GM18867 (cell line): ENCODE data around the gene TMEM248.
"Not testable (repeated sequence)": the region's sequence is repeated elsewhere in the genome, so short reads cannot be mapped to it uniquely, and the experiment has no call there.

Experiments used
- ATAC-seq: cut with Tn5 transposase; IDR thresholded peaks from one replicate; pipeline ENCODE4 v1.9.1; 2021; ENCODE audit warnings: mild to moderate bottlenecking, moderate library complexity; ENCODE audit not compliant: unreplicated experiment

The TMEM248 gene

DNA sequence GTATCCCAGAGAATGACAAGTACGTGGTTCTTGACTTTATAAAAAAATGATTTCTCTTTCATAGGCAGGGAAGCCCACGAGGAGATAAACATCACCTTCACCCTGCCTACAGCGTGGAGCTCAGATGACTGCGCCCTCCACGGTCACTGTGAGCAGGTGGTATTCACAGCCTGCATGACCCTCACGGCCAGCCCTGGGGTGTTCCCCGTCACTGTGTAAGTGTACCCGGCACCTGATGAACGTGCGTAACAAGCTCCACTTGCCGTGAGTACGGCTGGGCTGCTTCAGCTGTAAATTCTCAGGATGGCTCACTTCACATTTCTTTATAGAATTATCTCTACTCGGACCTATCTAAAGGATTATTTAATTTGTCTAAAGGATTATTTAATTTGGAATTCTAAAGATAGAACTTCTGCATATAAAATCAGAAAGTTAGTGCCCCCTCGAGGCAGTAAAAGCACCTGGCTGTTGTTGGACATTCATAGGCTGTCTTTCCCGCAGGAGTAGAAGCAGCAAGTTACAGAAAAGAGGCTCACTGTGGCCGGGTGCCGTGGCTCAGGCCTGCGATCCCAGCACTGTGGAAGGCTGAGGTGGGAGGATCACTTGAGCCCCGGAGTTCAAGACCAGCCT, 27.6 kb downstream of the TMEM248 start:
- ATAC-seq = no peak

GRCh38 chr7:66950311-66950710, 29.3 kb downstream of the TMEM248 start:
- no peak for ATAC-seq

DNA sequence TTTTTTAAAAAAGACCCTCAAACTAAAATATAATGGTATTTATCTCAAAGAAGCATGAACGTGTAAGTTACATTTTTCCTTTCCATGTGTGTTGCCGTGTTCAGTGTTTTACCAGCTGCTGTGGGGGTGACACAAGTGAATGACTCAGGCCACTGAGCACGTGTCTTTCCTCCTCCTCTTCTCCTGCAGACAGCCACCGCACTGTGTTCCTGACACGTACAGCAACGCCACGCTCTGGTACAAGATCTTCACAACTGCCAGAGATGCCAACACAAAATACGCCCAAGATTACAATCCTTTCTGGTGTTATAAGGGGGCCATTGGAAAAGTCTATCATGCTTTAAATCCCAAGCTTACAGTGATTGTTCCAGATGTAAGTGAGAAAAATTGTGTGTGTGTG, 29.7 kb downstream of the TMEM248 start:
- no peak for ATAC-seq

DNA sequence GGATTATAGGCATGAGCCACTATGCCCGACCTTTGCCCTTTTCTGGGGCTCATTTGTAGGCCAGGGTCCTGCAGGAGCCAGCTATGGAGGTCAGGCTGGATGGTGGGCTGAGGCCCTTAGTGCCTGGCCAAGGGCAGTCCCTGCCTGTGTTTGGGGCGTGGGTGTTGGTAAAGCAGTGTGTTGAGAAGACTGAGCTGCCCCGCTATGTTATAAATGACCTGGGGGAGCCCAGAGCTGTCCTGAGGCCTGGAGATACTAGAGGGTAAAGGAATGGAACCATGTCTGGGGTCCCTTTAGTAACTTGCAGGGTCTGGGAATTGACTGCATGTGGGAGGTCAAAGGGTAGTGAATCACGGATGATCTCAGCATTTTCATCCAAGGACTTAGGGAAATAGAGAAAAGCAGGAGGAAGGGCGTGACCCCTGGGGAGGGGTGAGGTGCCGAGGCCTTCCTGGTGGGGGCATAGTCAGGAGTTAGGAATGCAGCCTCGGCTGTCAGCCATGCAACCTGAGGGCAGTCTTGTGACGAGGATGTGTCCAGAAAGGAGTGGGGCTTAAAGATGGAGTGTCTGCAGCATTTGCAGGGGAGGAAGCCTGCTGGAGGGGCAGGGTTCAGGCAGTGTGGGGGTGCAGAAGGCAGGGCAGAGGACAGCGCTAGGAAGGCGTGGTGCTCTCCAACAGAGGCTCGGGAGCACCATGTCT, 31.5 kb downstream of the TMEM248 start:
- ATAC-seq = no peak

GRCh38 chr7:66953044-66953427, 32.0 kb downstream of the TMEM248 start:
- ATAC-seq = no peak

GRCh38 chr7:66957595-66958290, 36.7 kb downstream of the TMEM248 start:
- no peak for ATAC-seq

DNA sequence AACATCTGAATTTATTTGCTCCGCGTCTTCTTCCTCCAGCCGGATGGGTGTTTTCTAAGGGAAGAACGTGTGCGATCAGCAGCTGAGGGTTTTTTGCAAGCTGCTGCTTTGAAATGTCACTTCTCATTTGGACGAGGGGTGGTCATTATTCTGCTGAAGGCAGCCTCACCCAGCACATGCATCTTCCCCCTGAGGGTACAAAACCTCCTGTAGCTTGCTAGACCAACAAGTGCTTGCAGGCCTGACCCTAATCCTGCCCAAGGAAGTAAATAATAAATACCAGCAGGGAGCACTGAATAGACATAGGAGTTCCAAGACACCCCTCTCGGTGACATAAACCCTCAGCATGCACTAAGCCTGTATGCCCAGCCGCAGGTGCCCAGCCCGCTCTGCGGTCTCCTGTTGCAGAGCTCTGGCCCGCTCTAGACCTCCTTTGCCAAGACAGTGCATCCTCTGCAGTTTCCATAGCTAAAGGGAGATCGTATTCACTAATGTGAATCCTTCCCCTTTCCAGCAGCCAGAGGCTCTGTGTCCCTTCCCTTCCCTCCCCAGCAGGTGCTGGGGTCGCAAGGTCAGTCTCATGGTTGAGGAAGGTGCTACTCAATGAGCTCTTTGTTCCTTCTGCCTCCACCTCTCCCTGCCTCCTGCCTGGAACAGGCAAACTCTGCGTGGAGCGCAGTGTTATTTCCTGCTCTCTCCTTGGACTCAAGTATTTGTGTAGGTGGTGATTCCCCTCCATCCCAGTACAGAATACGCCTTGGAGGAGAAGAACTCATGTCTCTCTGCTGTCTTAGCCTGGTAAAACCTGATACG, 37.7 kb downstream of the TMEM248 start:
- ATAC-seq = no peak

DNA sequence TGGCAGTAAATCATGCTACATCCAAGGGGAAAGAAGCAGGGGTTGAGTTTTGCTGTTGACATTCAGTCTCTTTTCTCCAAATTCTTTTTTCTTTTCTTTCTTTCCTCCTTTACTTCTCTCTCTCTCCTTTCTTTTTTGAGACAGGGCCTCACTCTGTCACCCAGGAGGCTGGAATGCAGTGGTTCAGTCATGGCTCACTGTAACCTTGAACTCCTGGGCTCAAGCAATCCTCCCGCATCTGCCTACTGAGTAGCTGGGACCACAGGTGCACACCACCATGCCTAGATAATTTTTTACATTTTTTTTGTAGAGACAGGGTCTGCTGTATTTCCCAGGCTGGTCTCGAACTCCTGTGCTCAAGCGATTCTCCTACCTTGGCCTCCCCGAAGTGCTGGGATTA, 39.2 kb downstream of the TMEM248 start:
- ATAC-seq = no peak

GRCh38 chr7:66961096-66961495, 40.1 kb downstream of the TMEM248 start:
- ATAC-seq = no peak

DNA sequence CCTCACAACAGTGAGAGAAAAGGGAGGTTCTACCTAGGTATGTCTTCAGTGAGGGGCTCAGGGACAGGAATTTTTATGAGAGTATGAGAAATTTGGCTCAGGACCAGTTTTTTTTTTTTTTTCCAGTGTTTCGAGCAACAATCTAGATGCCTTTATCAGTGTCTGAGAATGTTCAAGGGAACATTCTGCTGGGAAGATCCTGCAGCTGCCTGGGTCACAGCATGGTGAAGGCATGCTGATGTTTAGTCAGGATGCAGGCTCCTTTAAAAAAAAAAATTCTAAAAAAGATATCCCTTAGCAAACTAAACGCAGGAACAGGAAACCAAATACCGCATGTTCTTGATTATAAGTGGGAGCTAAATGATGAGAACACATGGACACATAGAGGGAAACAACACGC, 43.4 kb downstream of the TMEM248 start:
- ATAC-seq = no peak

GRCh38 chr7:66967029-66967428, 46.0 kb downstream of the TMEM248 start:
- no peak for ATAC-seq

DNA sequence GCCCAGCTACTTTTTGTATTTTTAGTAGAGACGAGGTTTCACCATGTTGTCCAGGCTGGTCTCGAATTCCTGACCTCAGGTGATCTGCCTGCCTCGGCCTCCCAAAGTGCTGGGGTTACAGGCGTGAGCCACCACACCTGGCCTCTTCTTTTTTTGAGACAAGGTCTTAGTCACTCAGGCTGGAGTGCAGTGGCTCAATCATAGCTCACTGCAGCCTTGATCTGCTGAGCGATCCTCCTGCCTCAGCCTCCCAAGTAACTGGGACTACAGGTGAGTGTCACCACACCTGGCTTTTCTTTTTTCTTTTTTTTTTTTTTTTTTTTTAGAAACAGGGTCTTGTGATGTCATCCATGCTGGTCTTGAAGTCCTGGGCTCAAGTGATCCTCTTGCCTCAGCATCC, 48.0 kb downstream of the TMEM248 start:
- not testable (repeated sequence) for ATAC-seq

DNA sequence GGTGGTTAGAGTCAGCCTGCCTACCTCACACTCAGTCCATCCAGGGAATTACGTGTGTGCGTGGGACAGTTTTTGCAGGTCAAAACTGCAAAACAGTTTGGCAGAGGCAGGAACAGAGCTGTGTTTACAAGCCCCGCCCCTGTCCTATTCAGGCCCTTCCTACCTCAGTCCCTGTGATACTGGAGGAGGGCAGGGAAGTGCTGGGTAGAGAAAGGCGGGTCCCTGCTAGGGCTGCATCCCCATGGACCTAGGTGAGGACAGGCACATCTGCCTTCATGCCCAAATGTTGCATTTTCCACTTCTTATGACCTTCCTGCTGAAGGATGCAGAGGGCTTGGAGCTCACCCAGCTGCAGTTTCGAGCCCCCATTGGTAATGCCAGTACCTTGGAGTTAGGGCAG, 49.3 kb downstream of the TMEM248 start:
- no peak for ATAC-seq

GRCh38 chr7:66974986-66975590, 54.1 kb downstream of the TMEM248 start:
- ATAC-seq = no peak

DNA sequence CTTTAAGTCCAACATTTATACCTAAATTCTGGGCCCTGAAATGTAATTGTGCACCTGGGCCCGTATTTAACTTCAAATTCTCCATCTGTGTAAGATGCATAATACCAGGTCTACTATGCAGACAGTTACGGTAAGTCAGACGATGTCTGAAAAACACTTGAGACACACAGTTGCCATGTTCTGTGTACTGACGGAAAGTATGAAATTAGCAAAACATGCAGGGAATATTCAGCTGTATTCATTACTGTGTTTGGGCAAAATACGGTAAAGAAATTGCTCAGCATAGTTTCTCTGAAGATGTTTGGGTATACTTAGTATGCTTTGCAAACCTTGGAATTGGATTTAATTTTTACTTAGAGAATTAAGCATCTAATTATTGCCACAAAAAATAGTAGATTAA, 57.3 kb downstream of the TMEM248 start:
- ATAC-seq = not testable (repeated sequence)

DNA sequence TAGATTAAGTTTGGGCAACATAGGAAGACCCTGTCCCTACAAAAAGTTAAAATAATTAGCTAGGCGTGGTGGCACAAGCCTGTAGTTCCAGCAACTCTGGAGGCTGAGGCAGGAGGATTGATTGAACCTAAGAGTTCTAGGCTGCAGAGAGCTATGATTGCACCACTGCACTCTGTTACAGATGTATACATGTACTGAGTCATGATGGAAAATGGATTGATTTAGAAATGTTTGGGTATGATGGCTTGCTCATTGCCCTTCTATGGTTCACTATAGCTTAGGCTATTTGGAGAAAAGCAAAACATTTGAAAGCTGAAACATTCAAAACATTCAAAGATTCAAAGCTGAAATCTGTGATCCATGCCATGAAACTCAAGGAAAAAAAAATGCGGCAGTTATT, 58.0 kb downstream of the TMEM248 start:
- not testable (repeated sequence) for ATAC-seq

DNA sequence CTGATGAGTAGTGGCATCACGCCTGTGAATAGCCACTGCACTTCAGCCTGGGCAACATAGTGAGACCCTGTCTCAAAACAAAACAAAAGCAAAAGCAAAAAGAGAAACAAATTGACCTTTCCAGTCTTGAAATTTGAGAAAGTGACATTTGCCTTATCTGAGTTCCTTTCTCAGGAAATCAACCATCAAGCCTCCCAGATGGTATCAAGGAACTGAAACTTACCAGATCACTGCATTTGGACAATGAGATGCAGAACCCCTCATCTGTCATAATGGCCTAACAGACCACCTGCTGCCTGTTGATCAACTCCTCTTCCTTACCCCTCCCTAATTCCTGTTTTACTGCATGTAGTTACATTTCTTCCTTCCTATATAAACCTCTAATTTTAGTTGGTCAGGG, 59.3 kb downstream of the TMEM248 start:
- ATAC-seq = not testable (repeated sequence)

GRCh38 chr7:66989552-66989951, 68.5 kb downstream of the TMEM248 start:
- ATAC-seq = not testable (repeated sequence)

DNA sequence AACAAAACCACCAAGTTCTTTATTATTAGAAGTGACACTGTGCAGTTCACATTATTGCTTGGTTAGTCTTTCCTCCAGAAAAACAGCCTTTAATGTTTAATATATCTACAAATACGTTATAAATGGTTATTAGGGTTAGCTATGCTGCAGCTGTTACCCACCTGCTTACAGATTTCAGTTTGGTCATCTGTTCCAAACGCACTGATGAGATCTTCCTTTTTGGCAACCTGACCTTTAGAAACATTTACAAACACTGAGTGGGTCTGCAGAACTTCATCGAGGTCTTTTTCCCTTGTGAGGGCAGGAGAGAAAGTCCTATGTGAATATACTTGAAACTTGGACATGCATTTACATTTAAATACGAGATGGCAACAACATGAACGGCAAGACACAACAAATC, 73.0 kb downstream of the TMEM248 start:
- not testable (repeated sequence) for ATAC-seq

DNA sequence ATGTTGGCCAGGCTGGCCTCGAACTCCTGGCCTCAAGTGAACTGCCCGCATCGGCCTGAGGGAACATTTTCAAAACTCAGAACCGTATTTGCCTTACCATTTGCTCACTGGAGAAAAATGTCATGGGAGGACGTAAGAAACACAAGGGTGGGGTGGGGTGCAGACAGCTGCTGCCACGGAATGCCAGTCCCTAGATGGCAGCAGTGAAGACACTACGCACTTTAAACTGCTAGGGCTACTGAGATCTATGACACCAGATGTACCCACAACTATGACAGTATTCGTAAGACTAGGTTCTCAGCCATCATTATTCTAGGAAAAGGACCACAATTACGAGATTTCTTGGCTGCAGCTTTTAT, 73.6 kb downstream of the TMEM248 start:
- peak; percentile 38 for ATAC-seq
